Activated gamma-delta T cell treated with anti-CD3 and anti-CD28 coated beads, Interleukin-2, amount 50 U/mL, for 16 hours (primary cell): Measurements from ENCODE around the gene CPA1.

Experiments used
- DNase-seq: peaks from one replicate; pipeline ENCODE4 v3.0.0-alpha.2; 2020; ENCODE audit warnings: low read depth

Gene CPA1

GRCh38 chr7:130356121-130356875 lies 24.0 kb upstream of the CPA1 start:
- DNase-seq, result no peak

DNA sequence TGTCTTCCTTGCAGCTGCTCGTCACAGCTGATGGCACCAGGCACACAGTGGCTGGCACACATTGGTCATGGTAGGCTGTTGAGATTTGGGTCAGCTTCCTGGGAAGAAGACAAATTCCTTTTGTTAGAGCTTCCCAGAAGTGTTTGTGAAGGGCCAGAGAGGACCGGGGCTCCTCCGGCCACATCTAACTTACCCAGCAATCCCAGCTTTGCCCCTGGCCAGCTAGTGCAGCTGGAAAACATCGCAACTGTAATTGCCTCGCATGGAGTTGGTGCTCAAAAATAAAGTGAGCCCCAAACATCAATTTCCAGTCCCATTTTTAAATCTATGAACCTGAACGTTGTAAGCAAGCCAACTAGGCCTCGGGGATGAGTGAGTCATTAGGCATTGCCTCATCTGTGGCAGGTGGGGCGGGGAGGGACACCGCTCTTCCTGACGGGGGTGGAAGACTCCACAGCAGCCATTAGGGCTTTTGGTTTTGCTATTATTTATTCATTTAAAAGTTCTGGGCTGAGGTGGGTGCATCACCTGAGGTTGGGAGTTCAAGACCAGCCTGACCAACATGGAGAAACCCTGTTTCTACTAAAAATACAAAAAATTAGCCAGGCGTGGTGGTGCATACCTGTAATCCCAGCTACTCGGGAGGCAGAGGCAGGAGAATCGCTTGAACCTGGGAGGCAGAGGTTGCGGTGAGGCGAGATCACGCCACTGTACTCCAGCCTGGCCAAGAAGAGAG lies 23.2 kb upstream of the CPA1 start:
- no peak for DNase-seq

DNA sequence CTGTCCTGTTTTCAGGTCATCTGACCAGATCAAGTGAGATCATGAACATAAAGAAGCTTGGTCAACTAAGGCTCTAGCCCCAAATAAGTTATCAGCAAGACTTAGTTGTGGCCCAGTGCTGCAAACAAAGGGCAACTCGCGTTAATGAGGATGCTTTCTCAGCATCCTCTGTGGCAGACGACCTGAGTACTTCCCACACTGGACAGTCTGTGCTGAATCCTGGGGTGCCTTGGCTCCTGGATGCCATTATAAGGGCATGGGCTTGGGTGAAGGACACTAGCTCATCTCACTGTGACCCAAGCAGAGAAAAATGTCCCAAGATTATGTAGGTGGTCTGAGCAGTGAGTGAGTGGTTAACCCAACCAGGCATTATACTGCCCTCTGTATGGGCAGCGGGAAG lies 21.8 kb upstream of the CPA1 start:
- no peak for DNase-seq

GRCh38 chr7:130359276-130359857 lies 20.9 kb upstream of the CPA1 start:
- DNase-seq, result no peak

- DNase-seq, result no peak
These were observed 19.8 kb upstream of the CPA1 start for GRCh38 chr7:130360518-130360917.

- no peak for DNase-seq
These were observed 18.6 kb upstream of the CPA1 start for GRCh38 chr7:130361681-130362080.

GRCh38 chr7:130362251-130362816 lies 18.0 kb upstream of the CPA1 start:
- DNase-seq, result no peak

DNA sequence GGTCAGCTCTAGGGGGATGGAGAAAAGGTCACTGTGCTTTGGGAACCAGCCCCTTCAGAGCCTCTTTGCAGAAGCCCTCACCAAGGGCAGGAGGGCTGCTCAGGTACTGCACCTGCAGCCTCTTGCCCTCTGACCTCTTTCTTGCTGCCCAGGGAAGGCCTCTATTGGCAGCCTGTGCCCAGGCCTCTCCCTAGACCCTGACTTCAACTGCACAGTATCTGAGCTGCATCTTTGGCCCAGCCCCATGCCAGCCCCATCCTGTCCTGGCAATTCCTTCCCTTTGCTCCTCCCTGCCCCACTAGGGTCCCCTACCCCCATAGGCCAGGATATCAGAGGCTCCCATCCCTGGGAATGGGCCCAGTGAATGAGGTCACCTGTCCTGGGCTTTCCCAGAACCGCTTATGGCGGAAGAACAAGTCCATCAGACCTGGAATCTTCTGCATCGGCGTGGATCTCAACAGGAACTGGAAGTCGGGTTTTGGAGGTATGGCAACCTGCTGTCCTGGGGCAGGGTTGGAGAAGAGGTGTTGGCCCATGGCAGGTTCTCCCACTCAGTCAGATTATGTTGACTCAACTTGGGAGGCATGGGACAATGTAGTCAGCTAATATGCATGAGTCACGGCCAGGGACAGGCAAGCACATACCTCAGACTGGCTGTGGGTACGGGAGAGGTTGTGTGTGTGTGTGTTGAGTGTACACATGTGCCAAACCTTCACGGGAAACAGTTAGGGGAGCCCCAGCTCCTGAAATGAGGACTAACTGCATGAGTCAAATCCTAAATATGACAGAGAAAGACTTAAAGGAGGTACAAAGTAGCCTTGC lies 17.1 kb upstream of the CPA1 start:
- no peak for DNase-seq

- DNase-seq, result no peak
These were observed 15.8 kb upstream of the CPA1 start for GRCh38 chr7:130364451-130364850.

- no peak for DNase-seq
These were observed 15.2 kb upstream of the CPA1 start for GRCh38 chr7:130365088-130365487.

- DNase-seq, result no peak
These were observed 14.5 kb upstream of the CPA1 start for GRCh38 chr7:130365511-130366441.

DNA sequence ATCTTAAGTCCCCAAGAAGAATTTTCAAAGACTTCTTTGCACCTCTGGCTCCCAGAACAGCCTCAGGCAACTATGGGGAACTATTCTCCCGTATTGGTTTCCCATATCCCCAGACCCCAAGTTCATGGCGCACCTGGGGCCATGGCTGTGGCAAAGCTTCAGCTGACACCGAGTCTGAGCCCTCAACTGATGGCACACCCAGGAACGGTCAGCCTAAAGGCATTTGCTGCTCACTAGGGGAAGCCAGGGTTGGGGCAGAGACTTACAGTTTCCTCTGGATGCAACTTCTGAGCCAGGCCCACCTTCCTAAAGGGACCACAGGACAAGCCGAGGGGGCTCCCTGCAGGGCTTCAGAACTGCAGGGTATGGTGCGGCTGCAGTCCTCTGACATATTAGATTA lies 13.7 kb upstream of the CPA1 start:
- DNase-seq, result no peak

- no peak for DNase-seq
These were observed 13.1 kb upstream of the CPA1 start for GRCh38 chr7:130367088-130367755.

DNA sequence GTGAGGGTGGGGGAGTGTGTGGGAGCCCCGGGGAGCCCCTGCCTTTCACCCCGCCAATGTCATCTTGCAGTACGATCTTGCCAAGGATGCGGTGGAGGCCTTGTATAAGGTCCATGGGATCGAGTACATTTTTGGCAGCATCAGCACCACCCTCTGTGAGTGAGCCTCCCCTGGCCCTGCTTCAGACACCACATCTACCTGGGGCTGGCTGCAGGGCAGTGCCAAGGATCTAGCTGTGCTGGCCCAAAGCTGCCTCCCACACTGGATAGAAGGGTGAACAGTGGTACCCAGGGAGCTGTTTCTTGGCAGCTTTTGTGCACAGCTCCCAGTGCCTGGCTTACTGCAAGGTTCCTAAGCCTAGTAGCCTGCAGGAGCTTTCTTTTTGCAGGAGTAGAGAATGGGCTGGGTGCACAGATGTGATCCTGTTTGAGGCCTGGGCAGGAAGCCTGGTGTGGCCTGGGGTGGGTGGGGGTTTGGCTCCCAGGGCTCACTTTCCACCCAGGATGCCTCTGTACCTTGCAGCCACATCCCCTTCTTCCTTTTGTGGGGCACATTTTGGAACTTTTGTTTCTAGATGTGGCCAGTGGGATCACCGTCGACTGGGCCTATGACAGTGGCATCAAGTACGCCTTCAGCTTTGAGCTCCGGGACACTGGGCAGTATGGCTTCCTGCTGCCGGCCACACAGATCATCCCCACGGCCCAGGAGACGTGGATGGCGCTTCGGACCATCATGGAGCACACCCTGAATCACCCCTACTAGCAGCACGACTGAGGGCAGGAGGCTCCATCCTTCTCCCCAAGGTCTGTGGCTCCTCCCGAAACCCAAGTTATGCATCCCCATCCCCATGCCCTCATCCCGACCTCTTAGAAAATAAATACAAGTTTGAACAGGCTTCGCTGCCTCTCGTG lies 12.2 kb upstream of the CPA1 start:
- DNase-seq, result no peak

GRCh38 chr7:130369110-130369711 lies 11.1 kb upstream of the CPA1 start:
- DNase-seq, result no peak

DNA sequence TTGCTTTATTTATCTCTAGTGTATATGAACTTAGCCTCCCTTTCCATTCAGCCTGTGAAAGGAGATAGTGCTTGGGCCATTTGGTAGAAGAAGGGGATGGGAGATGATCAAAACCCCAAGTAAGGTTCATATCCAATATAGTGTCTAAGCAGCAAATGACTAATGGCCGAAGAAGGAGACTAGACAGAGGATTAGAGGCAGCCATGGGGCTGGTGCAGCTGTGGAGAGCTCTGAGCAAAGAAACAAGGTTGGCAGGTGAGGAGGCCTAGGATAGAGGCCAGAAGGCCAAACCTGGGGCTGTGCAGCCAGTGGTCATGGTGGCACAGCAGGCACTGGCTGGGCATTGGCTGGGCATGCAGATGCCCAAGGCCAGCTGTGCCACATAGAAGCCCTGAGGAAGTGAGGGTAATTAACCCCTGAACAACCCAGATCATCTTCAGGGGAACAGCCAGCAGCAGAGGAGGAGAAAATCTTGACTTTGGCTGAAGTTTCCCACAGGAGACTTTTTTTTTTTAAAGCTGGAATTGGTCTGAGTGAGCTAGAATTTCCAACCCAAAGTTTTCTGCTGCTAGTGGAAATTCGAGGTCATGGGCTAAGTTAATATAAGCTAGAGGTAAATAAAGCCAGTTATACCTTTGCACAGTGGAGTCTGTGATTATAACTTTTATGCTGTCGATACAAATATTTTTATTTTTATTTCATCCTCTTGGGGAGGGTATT lies 10.3 kb upstream of the CPA1 start:
- DNase-seq, result no peak

- no peak for DNase-seq
These were observed 9.2 kb upstream of the CPA1 start for GRCh38 chr7:130371046-130371445.
